Measurements from ENCODE around the gene KLK8. TPM values are rescaled to one million over a fixed set of nuclear protein-coding genes. Genes with fewer than 3 reads are reported as not detected.

The KLK8 gene
- polyA plus RNA-seq, 1 of the 3 experiments (the other 2 are of a cell fraction) = not detected

GRCh38 chr19:50959731-50960500 is 41.5 kb downstream of the KLK8 start:
- CTCF ChIA-PET = no interaction called here
- DNase-seq = no peak
- TF ChIP-seq SMC3 (IDR thresholded peaks at IDR 0.05; ENCODE audit: low read depth, low read length) = no peak
- TF ChIP-seq ELF1 (IDR thresholded peaks at IDR 0.05) = no peak
- no peak for TF ChIP-seq EZH2phosphoT487 (IDR thresholded peaks at IDR 0.05; ENCODE audit: borderline replicate concordance, low read depth)
- no peak for TF ChIP-seq ZBTB33 (IDR thresholded peaks at IDR 0.05; ENCODE audit: borderline replicate concordance, low read depth)
- TF ChIP-seq USF2 (IDR thresholded peaks at IDR 0.05; ENCODE audit: borderline replicate concordance, low read depth, low read length) = no peak
- no peak for TF ChIP-seq FOXM1 (IDR thresholded peaks at IDR 0.05; ENCODE audit: low read depth)
- no peak for TF ChIP-seq GATA2 (CRISPR knock-in tag; IDR thresholded peaks at IDR 0.05)
- no peak for TF ChIP-seq JUND (IDR thresholded peaks at IDR 0.05)
- no peak for TF ChIP-seq REST (IDR thresholded peaks at IDR 0.05; ENCODE audit: low read depth, low read length)
- TF ChIP-seq PBX3 (IDR thresholded peaks at IDR 0.05) = no peak
- no peak for TF ChIP-seq RCOR1 (IDR thresholded peaks at IDR 0.05; ENCODE audit: low read length)
- TF ChIP-seq RFX5 (IDR thresholded peaks at IDR 0.05; ENCODE audit: low read length) = no peak
- TF ChIP-seq YY1 (IDR thresholded peaks at IDR 0.05; ENCODE audit: low read depth) = no peak
- no peaks in the 10 kb centered on the region for H3F3A ChIP-seq (replicated peaks; ENCODE audit: insufficient read depth)
- no peaks in the 10 kb centered on the region for H3K36me3 ChIP-seq (replicated peaks in 1 of 2; ENCODE audit: control insufficient read depth in 1 of 2, insufficient read depth in 2 of 2, low read length in 1 of 2)
- H3K9me2 ChIP-seq = no peaks in the 10 kb centered on the region
- H4K20me1 ChIP-seq (ENCODE audit: insufficient read depth) = no peaks in the 10 kb centered on the region
- no peak overlapping the region for H3K27ac ChIP-seq (ENCODE audit: low read depth in 2 of 2, low read length in 1 of 2)
- H2AFZ ChIP-seq (ENCODE audit: low read depth) = no peak overlapping the region
- no peak overlapping the region for H3K4me2 ChIP-seq
- no peaks in the 10 kb centered on the region for H3K9me3 ChIP-seq
- peaks cover 27% of the 10 kb centered on the region; the same call in 1 of the 2 replicates for H3K27me3 ChIP-seq (ENCODE audit: insufficient read depth)
- no peak overlapping the region for H3K4me3 ChIP-seq (ENCODE audit: low read depth in 2 of 2, low read length in 1 of 2)
- POLR2A ChIA-PET = no interaction called here
- 4% methylated on average over 9 of the region's 9 CpGs for WGBS (ENCODE audit: low lambda C conversion rate)
- H3K79me2 ChIP-seq (ENCODE audit: insufficient read depth) = no peaks in the 10 kb centered on the region
- H3K4me1 ChIP-seq (ENCODE audit: control insufficient read depth in 1 of 2, insufficient read depth in 2 of 2, low read depth in 1 of 2, low read length in 1 of 2) = no peaks in the 10 kb centered on the region
- H3K9ac ChIP-seq = no peak overlapping the region

All from SK-N-SH (cell line).